NCI-H2107 (cell line): Measurements from ENCODE around the gene OR51I1.

Source experiments
- DNase-seq: peaks from one replicate; lab custom pipeline; 2025; lab: John Stamatoyannopoulos, UW

The OR51I1 gene, protein sequence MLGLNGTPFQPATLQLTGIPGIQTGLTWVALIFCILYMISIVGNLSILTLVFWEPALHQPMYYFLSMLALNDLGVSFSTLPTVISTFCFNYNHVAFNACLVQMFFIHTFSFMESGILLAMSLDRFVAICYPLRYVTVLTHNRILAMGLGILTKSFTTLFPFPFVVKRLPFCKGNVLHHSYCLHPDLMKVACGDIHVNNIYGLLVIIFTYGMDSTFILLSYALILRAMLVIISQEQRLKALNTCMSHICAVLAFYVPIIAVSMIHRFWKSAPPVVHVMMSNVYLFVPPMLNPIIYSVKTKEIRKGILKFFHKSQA

DNA sequence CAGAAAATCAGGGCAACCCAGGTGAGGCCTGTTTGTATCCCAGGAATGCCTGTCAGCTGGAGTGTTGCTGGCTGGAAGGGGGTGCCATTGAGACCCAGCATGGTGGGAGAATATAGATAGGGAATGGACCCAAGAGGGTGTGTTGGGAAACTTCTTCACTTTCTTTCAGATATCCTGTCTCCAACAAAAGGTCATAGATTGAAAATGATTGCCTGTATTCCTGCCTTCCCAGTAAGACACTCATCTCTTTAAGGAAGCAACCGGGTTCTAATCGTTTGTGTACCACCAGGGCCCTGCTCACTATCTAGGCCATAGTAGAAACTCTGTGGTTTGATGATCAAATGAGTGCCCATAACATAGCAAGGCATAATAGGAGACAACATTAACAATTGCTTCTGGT lies at the start of gene OR51I1:
TSS of gene OR51I1 (minus strand) at position 101 of the 400 bp plus-strand sequence. CDS start at position 101, 0 bp downstream.
- DNase-seq, result no peak

DNA sequence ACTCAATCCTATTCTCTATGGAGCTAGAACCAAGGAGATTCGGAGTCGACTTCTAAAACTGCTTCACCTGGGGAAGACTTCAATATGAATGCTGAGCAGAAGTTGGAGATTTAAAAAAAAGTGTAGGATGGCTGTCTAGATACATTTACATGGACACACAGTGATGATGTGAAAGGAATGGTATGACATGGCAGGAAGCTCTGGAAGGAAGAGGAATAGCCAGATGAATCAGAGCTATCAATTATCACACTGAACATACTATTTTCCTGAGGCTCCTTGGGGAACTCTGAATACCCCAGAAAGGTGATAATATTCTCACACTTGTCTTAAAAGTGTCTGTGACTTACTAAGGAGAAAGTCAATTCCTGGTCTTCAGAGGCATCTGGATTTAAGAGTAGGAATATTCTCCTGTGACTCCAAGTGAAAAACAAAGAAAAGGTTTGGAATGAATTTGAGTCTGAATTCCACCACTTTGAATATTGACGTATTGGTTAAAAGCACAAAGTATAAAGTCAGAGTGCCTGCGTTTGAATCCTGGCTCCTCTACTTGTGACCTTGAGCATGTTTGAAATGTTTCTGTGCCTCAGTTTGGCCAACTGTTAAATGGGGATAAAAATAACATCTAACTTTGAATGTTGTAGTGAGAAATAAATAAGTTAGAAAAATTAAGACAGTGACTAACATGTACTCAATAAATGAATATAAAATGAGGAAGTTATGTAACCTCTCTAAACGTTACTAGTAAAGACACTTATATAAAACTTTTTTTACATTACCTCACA lies 48.5 kb upstream of the OR51I1 start:
- DNase-seq, result no peak

DNA sequence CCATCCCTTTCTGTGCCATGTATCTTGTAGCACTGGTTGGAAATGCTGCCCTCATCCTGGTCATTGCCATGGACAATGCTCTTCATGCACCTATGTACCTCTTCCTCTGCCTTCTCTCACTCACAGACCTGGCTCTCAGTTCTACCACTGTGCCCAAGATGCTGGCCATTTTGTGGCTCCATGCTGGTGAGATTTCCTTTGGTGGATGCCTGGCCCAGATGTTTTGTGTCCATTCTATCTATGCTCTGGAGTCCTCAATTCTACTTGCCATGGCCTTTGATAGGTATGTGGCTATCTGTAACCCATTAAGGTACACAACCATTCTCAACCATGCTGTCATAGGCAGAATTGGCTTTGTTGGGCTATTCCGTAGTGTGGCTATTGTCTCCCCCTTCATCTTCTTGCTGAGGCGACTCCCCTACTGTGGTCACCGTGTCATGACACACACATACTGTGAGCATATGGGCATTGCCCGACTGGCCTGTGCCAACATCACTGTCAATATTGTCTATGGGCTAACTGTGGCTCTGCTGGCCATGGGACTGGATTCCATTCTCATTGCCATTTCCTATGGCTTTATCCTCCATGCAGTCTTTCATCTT lies 47.6 kb upstream of the OR51I1 start:
- no peak for DNase-seq

DNA sequence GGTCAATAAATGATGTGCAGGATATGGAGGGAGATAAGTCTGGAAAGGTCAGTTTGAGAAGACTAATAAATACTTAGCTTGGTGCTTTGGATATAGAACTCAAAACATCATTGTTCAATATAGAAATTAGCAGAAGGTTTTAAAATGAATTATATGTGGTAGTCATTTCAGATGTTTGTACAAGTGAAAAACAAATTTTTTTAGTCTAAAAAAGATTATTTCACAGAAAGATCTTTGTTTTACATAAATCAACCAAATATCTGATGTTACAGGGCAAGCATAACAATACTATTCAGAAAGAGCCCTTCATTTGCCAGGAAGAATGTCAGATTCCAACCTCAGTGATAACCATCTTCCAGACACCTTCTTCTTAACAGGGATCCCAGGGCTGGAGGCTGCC lies 47.1 kb upstream of the OR51I1 start, which contains the start of gene OR52D1:
TSS of gene OR52D1 (plus strand) at position 301 of the 400 bp plus-strand sequence. CDS start at position 323, 22 bp downstream.
- no peak for DNase-seq

DNA sequence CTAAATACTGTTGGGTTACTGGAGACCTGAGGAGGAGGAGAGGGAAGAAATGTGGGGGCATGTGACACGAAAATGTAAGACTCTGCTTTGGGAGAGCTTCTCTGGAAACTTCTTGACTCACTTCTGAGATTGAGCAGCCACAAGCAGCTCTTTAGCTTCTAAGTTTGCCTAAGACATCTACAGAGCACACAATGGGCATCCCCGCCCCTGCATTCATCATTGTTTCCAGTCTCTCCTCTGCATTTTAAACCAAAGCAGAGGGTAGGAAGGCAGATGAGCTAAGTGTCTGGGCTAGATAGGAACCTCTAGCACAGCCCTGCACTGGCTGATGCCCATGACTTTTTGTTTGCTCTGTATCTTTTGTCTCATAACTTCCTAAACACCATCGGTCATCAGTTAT lies 45.1 kb upstream of the OR51I1 start:
- no peak for DNase-seq

DNA sequence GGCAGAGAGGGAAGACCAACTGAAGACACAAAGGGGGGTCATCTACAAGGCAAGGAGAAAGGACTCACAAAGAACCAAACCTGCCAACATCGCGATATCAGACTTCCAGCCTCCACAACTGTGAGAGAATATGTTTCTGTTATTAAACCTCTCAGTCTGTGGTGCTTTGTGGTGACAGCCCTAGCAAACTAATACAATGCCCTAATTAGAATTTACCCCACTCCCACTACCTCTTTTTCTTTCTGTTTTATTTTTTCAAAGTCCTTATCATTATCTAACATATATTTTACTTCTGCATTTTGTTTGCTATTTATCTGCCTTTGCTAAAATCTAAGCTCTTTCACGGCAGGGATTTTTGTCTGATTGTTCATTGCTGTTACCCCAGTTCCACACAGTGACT lies 44.7 kb upstream of the OR51I1 start:
- DNase-seq, result no peak

DNA sequence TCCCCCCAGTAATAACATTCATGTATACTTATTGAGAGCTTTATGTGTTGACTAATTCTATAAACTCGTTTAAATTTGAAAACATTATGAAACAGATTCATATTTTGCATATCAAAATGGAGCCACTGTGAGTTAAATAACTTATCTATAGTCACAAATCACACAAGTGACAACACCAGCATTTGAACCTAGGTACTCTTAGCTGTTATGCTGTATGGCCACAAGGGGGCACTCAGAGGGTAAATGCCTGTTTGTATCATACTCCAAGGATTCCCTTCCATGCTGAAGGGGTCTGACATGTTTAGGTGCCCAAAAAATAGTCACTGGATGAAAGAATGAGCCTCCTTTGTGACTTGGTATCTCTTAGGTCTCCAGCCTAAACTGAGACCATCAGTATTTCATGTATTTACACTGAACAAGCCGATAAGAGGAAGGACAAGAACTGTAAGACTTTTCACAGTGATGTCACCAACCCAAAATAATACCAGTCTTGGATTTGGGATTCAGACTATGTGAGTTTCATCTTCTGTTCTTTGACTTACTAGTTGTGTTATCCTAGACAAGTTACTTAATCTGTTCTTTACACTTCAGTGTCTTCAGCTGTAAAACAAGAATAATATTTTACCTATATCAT lies 35.0 kb upstream of the OR51I1 start:
- DNase-seq, result no peak

DNA sequence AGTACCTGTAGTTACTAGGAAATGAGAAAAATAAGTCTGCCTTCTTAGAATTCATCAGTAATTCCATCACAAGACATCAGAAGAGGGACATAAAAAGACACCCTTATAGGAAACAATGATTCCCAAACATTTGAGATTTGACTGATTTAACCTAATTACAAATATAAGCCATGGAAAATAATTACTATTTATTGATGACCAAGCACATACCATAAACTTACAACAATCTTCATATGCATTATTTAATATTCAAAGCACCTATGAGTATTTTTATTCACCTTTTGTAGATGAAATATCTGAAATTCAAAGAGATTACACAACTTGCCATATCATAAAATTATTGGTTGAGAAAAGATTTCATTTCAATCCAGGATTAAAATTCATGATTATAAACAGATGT lies 32.6 kb upstream of the OR51I1 start:
- no peak for DNase-seq

DNA sequence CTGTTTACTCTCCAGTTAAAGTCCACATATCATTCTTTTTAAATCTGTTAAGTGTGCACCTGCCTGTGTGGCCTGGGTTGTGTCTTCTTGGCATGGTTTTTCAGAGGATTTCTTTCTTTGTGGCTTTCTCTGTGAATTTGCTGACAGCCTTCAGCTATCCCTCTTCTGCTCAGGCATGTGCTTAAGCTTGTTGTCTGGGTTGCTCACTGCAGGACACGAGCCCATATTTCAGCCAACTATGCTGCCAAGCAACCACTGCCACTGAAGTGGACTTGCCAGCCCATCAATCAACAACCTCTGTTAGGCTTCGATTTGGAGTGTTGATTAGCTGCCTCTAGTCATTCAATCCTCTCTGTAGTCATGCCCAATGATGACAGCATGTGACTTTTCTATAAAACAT lies 26.2 kb upstream of the OR51I1 start:
- no peak for DNase-seq

DNA sequence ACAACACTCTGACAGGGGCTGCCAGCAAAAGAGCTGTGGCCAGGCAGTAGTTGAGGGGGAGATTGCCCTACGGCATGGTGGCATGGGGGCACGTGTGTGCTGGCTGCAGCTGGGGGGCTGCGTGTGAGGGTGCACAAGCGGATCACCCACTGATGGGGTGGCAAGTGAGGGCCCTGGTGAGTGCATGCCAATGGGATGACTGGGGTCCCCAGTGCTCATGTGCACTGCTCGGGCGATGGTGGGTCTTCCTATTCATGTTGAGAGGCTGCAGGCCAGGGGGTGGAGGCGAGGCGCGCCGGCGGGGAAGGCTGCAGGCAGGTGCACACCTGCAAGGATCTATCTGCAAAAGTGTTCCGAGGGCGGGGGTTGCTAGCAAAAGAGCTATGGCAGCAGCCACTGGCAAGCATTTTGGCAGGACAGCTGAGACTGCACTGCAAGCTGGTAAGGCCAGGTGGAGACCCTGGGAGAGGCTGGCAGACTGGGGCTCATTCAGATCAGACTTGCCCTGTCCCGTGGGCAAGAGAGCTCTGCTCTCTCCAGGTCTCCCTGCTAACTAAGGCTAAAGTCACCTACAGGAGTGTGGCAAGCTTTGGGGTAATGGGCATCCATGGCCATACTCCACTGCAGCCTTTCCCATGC lies 19.8 kb upstream of the OR51I1 start:
- DNase-seq, result no peak

DNA sequence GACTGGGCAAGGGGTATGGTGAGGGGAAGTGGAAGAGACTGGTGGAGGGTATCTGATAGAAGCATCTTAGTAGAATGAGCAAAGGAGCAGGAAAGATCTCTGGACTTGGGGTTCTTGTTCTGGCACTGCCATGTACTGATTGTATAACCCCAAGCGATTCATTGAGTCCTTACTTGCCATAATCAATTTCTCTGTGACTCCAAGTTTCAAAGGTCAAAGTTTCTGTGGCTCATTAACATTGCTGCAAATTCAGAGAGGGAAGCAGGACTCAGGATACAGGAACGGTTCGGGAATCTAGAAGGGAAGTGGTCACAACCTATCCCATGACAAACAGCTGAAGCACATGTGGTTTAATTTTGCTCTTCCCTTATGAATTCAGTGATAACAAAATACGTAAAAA lies 8.1 kb upstream of the OR51I1 start:
- DNase-seq, result no peak

DNA sequence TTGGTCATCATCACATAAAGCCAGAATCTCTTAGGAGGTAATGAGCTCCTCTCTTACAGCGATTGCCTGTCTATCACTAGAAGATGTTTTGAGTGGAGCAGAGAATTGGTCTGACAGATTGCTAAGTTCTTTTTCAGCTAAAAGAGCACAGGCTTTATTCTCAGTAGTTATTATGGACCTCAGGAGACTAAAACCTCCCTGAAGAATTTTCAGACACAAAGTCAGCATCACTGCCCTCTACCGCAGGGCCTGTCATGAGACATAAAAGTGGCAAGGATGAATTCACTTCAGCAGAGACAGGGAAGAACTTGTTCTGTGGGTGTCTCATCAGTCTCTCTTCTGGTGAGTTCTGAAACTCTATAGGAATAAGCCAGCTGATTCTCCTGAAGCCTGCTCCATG lies 7.7 kb upstream of the OR51I1 start, which contains the start of gene OR51I2:
TSS of gene OR51I2 (plus strand) at position 301 of the 400 bp plus-strand sequence. CDS start 4,166 bp downstream, outside the sequence.
- no peak for DNase-seq

DNA sequence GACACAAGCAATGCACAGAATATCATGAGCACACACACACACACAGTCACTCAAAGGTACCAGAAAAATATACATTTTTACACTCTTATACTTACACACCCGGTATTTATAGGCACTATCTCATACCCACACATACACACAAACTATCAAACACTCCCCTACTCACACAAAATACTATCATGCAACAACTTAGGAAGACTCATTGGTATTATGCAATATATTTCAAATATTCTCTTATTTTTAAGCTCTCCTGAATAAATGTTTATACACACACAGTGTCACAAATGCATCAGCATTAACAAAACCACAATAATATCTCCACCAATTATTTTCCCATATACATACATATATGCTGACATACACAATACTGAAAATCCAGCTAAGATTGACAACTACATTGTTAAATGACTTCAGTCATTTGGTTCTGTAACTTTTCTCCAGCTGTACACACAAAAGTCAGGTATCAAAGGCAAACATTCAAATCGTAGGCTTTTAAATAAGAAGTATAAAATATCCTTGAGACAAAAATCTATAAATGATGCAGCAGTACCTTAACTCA lies 2.6 kb upstream of the OR51I1 start:
- no peak for DNase-seq

DNA sequence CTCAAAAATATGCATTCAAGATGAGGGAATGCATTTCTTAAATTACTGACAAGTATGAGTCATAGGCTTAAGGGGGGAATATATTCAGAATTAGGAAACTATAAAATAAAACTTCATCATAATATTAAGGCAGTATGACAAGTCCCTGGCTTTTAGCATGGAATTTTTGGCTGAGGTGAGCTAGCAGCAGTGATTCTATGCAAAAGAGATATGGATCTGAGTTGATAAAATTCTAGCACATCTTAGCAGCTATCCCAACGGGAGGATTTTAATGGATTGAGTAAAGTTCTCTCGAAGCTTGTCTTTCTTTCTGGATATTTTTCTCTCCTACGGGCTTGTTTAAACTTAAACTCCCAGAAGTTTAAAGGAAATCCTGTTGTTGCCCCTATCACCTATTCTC lies 18.2 kb downstream of the OR51I1 start:
- no peak for DNase-seq

DNA sequence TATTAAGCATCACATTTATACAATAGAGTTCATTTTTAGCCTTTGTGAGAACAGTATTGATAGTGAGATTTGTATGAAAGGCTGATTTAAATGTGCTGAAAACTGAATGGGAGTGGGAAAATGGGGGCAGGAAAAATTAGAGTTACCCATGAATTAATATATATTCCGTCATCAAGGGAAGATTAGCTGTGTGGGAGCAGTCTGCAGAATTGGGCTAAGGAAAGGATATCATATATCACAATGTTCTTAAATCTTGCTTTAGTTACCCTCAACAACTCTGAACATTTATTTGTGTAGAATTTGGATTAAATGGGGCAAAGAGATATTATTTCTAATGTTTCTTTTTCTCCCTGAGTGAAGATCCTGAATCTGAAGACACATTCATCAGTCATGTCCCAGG lies 19.5 kb downstream of the OR51I1 start, which contains the start of gene OR51Q1:
TSS of gene OR51Q1 (plus strand) at position 301 of the 400 bp plus-strand sequence. CDS start at position 391, 90 bp downstream.
- no peak for DNase-seq

DNA sequence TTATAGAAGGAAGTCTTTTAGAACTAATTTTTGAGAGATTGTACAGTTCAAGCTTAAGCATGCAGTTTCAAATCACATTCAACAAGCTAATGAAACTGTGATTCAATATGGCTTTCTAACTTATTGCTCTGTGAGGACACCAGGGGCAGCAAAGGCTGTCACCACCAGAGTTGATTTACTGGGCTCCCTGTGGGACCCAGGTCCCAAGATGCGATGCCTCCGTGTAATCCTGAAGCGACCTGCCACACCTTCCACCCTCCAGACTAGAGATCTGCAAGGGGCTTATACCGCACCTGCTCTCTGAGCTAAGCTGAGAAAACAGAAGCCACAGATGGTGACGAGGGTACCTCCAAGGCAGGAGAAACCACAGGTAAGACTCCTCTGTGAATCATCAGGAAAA lies 20.3 kb downstream of the OR51I1 start:
- DNase-seq, result no peak

DNA sequence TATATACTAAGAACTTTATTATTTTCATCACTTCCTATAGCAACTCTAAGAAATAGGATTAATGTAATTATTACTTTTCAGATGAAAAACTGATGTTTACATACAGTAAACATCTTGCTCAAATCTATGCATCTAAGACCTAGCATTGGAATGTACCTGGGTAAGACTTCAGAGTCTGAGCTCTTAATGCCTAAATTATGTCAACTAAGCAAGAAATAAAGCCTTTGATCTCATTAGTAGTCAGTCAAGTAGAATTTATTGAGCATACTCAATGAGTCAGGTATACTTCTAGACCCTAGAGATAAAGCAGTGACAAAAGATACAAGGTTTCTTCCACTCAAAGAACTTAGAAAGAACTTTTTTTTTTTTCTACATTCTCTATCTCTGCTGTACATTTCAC lies 36.1 kb downstream of the OR51I1 start:
- no peak for DNase-seq

DNA sequence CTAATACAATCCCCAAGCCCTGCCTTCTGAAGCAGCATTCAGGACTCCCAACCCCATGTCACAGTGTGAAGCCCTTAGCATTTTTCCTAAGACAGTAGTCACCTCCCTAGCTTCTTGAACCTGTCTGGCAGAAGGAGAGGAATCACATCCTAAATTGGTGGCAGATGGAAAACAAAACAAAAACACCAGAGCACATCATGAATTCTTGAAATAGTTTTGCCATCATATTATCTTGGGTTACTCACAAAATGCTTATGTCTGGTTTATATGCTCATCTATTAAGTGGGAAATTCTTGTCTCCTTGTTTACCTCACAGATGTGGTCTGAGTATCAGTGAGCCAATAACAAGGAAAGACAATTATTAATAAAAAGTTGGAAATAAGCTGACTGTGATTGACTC lies 42.4 kb downstream of the OR51I1 start:
- no peak for DNase-seq

DNA sequence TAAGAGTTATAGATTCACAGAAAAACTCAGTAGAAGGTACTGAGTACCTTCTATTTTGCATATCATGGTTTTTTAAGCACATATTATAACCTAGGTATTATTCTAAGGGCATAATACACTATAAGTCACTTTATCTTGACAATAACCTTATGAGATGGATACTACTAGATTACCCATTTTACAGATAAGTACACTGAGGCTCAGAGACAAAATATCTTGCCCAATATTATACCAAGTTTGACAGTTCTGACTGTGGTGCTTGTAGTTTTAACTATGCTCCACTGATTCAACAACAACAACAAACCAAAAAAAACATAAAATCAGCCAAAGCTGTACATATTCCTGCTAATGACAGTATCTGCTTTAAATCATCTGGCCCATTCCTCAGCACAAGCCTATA lies 47.2 kb downstream of the OR51I1 start:
- no peak for DNase-seq
